ENCODE measurements around the gene PHLDA2.
A peak's percentile ranks its signal among the peaks of the same experiment; 100 is the strongest.

The PHLDA2 gene

DNA sequence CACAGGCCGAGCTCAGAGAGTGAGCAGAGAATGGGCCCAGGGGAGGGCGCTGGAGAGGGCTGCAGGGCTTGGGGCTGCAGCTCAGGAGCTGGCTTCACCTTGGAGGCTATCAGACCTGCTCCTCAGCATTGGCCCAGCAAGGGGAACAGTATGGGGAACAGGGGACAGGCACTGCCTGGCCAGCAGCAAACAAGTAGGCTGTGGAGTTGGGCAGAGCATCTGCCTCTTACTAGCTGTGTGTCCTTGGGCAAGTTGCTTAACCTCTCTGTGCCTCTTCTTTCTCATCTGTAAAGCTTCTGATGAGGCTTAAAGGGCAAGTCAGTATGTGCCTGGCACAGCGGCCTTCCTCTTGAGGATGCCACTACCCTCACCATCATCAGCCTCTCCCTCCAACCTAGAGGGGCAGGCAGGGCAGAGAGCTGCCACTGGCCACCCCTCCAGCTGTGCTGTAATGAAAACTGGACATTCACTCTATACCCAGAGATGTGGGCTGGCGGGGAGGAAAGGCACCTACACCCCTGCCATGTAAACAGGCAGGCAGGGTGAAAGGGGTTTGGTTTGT lies 36.2 kb downstream of the PHLDA2 start:
- H3K36me3 ChIP-seq = no peaks in the 10 kb centered on the region
- peak overlapping the region; percentile 39 to 51 for H3K4me3 ChIP-seq
- H3K9me3 ChIP-seq = no peaks in the 10 kb centered on the region
- H3K27me3 ChIP-seq = peaks cover 0 to 23% of the 10 kb centered on the region in 2 donors
- DNase-seq = no peak
- H3K27ac ChIP-seq = no peak overlapping the region
- H3K4me1 ChIP-seq = peaks cover 0 to 30% (median 14%) of the 10 kb centered on the region in 4 donors
- TF ChIP-seq, protein P1, sequence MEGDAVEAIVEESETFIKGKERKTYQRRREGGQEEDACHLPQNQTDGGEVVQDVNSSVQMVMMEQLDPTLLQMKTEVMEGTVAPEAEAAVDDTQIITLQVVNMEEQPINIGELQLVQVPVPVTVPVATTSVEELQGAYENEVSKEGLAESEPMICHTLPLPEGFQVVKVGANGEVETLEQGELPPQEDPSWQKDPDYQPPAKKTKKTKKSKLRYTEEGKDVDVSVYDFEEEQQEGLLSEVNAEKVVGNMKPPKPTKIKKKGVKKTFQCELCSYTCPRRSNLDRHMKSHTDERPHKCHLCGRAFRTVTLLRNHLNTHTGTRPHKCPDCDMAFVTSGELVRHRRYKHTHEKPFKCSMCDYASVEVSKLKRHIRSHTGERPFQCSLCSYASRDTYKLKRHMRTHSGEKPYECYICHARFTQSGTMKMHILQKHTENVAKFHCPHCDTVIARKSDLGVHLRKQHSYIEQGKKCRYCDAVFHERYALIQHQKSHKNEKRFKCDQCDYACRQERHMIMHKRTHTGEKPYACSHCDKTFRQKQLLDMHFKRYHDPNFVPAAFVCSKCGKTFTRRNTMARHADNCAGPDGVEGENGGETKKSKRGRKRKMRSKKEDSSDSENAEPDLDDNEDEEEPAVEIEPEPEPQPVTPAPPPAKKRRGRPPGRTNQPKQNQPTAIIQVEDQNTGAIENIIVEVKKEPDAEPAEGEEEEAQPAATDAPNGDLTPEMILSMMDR (IDR thresholded peaks at IDR 0.05) = no peak
- intact Hi-C loops (cut with DNase I; ENCODE audit: low total_unique reads) = loop anchor here (10.0 kb wide), 2 partner anchors 468 to 588 kb away; partner anchors contain the start of genes C11orf21 and TSPAN32

DNA sequence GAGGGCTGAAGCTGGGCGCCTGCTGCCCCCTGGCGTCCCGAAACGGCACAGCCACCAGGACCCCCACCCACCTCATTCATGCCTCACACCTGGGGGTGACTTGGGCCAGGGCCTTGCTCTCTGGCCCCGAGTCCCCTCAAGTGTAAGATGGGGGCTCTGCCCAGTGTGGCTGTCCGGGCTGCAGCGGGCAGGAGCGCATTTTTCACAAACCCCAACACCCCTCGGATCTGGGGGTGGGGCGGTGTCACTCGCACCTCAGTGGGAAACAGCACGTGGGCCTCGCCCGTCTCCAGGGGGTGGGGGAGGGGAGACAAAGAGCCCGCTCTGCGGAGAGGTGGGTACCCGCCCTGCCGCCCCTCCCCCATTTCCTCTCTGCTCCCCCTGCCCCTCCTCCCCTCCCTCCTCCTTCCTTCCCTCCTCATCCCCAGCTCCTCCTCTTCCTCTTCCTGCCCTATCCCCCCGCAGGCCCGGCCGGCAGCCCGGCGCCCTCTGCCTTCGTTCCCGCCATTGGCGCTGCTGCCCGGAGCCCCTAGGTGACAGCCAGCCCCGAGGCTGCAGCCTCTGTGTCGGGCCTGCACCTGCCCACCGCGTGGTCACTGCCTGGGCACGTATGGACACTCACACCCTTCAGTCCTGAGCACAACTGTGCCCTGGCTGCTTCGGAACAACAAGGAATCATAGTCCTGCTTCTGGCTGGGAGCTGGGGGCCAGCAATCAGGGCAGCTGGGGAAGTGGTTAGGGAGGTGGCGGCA lies 36.8 kb downstream of the PHLDA2 start:
- H3K27ac ChIP-seq = peak overlapping the region in 1 of 2 donors; percentile 43
- peak in 1 of 2 donors; percentile 76 for DNase-seq
- peak overlapping the region; percentile 39 to 51 for H3K4me3 ChIP-seq
- TF ChIP-seq, protein P1 (IDR thresholded peaks at IDR 0.05) = peak; percentile 80 to 86
- H3K36me3 ChIP-seq = no peaks in the 10 kb centered on the region
- H3K9me3 ChIP-seq = no peaks in the 10 kb centered on the region
- H3K27me3 ChIP-seq = peaks cover 0 to 23% of the 10 kb centered on the region in 2 donors
- H3K4me1 ChIP-seq = peaks cover 0 to 33% (median 14%) of the 10 kb centered on the region in 4 donors
- intact Hi-C loops (cut with DNase I; ENCODE audit: low total_unique reads) = loop anchor here (10.0 kb wide), 2 partner anchors 468 to 588 kb away; partner anchors contain the start of genes C11orf21 and TSPAN32

DNA sequence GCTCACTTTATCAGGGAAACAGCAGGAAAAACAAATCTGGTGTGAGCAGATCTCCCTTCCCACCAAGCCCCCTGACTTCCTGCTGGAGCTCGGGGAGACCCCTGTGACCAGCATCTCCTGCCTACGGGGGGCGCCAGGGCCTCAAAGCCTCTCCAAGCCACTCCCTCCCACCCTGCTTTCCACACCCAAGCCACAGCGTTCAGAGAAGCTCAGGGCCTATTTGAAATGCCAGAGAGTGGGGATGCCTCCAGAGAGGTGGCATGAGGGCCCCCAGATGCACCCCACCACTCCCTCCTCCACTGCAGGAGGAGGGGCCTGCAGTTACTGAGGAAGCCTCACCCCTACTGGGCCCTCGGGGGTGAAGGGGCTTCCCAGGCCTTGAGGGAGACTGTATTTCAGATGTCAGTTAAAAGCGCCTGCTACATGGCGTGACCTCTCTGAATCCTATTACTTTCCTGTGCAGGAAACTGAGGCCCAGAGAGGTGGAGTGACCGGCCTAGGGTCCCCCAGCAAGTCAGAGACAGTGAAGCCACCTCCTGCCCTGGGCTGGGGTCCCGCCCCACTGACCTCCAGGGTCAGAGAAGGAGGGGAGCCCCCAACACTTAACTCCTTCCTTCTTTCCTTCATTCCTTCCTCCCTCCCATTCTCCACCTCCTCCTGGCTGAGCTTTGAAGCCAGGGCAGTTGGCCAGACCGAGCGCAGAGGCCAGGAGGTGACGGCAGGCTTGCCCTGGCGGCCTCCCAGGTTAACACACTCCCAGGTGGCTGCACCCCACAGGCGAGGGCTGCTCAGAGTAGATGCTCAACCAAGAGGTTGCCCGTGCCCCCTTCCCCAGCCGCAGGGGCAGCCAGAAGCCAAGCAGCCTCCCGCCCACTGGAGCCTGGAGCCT lies 37.6 kb downstream of the PHLDA2 start:
- no peaks in the 10 kb centered on the region for H3K9me3 ChIP-seq
- peaks cover 0 to 35% (median 16%) of the 10 kb centered on the region in 4 donors for H3K4me1 ChIP-seq
- H3K27ac ChIP-seq = no peak overlapping the region
- TF ChIP-seq, protein P1 (IDR thresholded peaks at IDR 0.05) = no peak
- DNase-seq = peak in 1 of 2 donors; percentile 75
- peaks cover 0 to 23% of the 10 kb centered on the region in 2 donors for H3K27me3 ChIP-seq
- no peaks in the 10 kb centered on the region for H3K36me3 ChIP-seq
- intact Hi-C loops (cut with DNase I; ENCODE audit: low total_unique reads) = loop anchor here (10.0 kb wide), 2 partner anchors 467 to 587 kb away; partner anchors contain the start of genes C11orf21 and TSPAN32
- peak overlapping the region; percentile 39 to 51 for H3K4me3 ChIP-seq

DNA sequence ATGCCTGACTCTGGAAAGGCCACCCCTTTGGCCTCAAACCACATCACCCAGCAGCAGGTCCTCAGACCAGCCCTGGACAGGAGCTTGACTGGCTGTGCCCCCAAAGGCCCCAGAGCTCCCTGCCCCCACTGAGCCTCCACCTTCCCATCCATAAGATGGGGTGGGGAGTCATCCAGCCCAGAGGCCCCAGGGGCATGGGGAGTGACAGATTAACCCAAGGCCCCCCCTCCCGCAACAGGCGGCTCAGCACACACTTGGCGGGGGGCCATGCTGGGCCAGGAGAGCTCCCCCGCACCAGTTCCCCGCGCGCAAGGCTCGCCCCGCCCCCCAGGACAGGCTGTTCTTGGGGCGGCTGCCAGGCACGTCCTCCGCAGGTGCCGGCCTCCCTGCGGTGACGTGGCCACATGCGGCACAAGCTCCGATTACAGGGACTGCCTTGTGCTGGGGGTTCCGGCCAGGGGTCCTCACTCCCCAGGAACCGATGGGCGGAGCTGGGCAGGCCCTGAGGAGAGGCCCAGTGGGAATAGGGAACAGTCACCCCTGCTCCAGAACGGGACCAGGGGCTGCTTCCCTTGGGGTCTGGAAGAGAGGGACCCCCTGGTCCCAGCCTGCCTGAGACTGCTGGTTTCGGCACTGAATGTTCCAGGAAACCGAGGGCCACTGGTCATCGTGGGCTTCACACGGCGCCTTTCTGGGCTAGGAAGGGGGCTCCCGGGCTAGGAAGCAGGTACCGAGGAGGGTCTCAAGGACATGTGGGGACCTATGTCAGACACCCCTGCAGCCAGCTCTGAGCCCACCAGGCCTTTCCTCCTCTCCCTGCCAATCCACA lies 38.5 kb downstream of the PHLDA2 start:
- no peak overlapping the region for H3K27ac ChIP-seq
- no peaks in the 10 kb centered on the region for H3K9me3 ChIP-seq
- H3K36me3 ChIP-seq = no peaks in the 10 kb centered on the region
- DNase-seq = no peak
- peaks cover 0 to 41% (median 21%) of the 10 kb centered on the region in 4 donors for H3K4me1 ChIP-seq
- peaks cover 0 to 23% of the 10 kb centered on the region in 2 donors for H3K27me3 ChIP-seq
- no peak overlapping the region for H3K4me3 ChIP-seq
- intact Hi-C loops (cut with DNase I; ENCODE audit: low total_unique reads) = loop anchor here (10.0 kb wide), 2 partner anchors 466 to 586 kb away; partner anchors contain the start of genes C11orf21 and TSPAN32
- TF ChIP-seq, protein P1 (IDR thresholded peaks at IDR 0.05) = no peak

All from tibial artery (tissue), 4 donors.